Activated naive CD8-positive, alpha-beta T cell treated with anti-CD3 and anti-CD28 coated beads, Interleukin-2, amount 10 ng/mL, durations not matched to agents 7 days and 5 days (primary cell): Measurements from ENCODE around the gene LCE4A. TPM values are rescaled to one million over a fixed set of nuclear protein-coding genes. Genes with fewer than 3 reads are reported as not detected.

Experiments used
- ATAC-seq: fragments of 150-1000 bp; cut with Tn5 transposase; one replicate; pipeline ENCODE4 v1.10.0; 2021; ENCODE audit warnings: low read depth, moderate library complexity
- POLR2A ChIA-PET: fragments of 350-600 bp; sonication (Branson Sonifier 250); formaldehyde crosslinking; loops from one replicate; lab custom pipeline; 2021; ENCODE audit warnings: antibody characterized with exemption; lab: Charles Lee
- DNase-seq: peaks from one replicate; pipeline ENCODE4 v3.0.0; 2021
- H3K27ac Mint-ChIP-seq: one replicate; pipeline ENCODE4 v1.8.0; 2022; ENCODE audit warnings: mild to moderate bottlenecking, mixed read lengths
- H3K27me3 Mint-ChIP-seq: one replicate; pipeline ENCODE4 v1.8.0; 2022; ENCODE audit warnings: mild to moderate bottlenecking, moderate library complexity, mixed read lengths
- H3K36me3 Mint-ChIP-seq: one replicate; pipeline ENCODE4 v1.8.0; 2021; ENCODE audit warnings: mild to moderate bottlenecking, mixed read lengths
- H3K4me1 Mint-ChIP-seq: one replicate; pipeline ENCODE4 v1.8.0; 2021; ENCODE audit warnings: mixed read lengths
- H3K4me3 Mint-ChIP-seq: one replicate; pipeline ENCODE4 v1.8.0; 2022; ENCODE audit warnings: mild to moderate bottlenecking, moderate library complexity, mixed read lengths
- H3K9me3 Mint-ChIP-seq: one replicate; pipeline ENCODE4 v1.8.0; 2021; ENCODE audit warnings: mixed read lengths
- total RNA-seq, 2 experiments: library from RNA; stranded (reverse); gene quantifications; one replicate each; pipeline ENCODE4 v1.2.3, GENCODE V29; 2021

Gene LCE4A
- total RNA-seq, 2 experiments from 2014 or later = not detected

GRCh38 chr1:152758636-152759035 is 50.7 kb downstream of the LCE4A start:
- H3K4me3 Mint-ChIP-seq = no peak overlapping the region
- H3K4me1 Mint-ChIP-seq = no peaks in the 10 kb centered on the region
- peaks cover 4% of the 10 kb centered on the region for H3K27me3 Mint-ChIP-seq
- ATAC-seq (no peak), DNase-seq (no peak)
- POLR2A ChIA-PET = no interaction called here
- no peak overlapping the region for H3K27ac Mint-ChIP-seq
- no peaks in the 10 kb centered on the region for H3K36me3 Mint-ChIP-seq
- no peaks in the 10 kb centered on the region for H3K9me3 Mint-ChIP-seq

Other genes with a start within 250 kb of the LCE4A start
- not detected for gene LCE5A, start 197.4 kb upstream of the LCE4A start, total RNA-seq
- gene CRCT1, start 193.7 kb upstream of the LCE4A start, total RNA-seq = not detected
- not detected for gene LCE3E, start 141.4 kb upstream of the LCE4A start, total RNA-seq
- gene LCE3D, start 127.6 kb upstream of the LCE4A start, total RNA-seq = not detected
- not detected for gene LCE3C, start 107.9 kb upstream of the LCE4A start, total RNA-seq
- gene LCE3B, start 94.3 kb upstream of the LCE4A start, total RNA-seq = not detected
- not detected for gene LCE3A, start 85.1 kb upstream of the LCE4A start, total RNA-seq
- gene LCE2D, start 44.8 kb upstream of the LCE4A start, total RNA-seq = not detected
- not detected for gene LCE2C, start 32.9 kb upstream of the LCE4A start, total RNA-seq
- not detected for gene LCE2B, start 22.0 kb upstream of the LCE4A start, total RNA-seq
- gene LCE2A, start 9.8 kb upstream of the LCE4A start, total RNA-seq = not detected
- gene KPRP, start 49.9 kb downstream of the LCE4A start, total RNA-seq = not detected
- not detected for gene LCE1F, start 67.0 kb downstream of the LCE4A start, total RNA-seq
- not detected for gene LCE1E, start 78.1 kb downstream of the LCE4A start, total RNA-seq
- not detected for gene LCE1D, start 88.6 kb downstream of the LCE4A start, total RNA-seq
- gene LCE1C, start 98.5 kb downstream of the LCE4A start, total RNA-seq = not detected
- not detected for gene LCE1B, start 103.8 kb downstream of the LCE4A start, total RNA-seq
- not detected for gene LCE1A, start 119.3 kb downstream of the LCE4A start, total RNA-seq
- gene LCE6A, start 134.7 kb downstream of the LCE4A start, total RNA-seq = not detected
- not detected for gene LCE7A, start 151.8 kb downstream of the LCE4A start, total RNA-seq
- not detected for gene SMCP, start 170.2 kb downstream of the LCE4A start, total RNA-seq
- not detected for gene IVL, start 200.4 kb downstream of the LCE4A start, total RNA-seq
- not detected for gene SPRR5, start 239.0 kb downstream of the LCE4A start, total RNA-seq